K562 (cell line): ENCODE measurements around the gene RERE. TPM values are rescaled to one million over a fixed set of nuclear protein-coding genes. Genes with fewer than 3 reads are reported as not detected.
A peak's percentile ranks its signal among the peaks of the same experiment; 100 is the strongest.

ENCODE experiments used
- MGA ChIP-seq: fragments of 450-650 bp; IDR thresholded peaks from 2 replicates; pipeline ENCODE4 v1.6.1; 2016; ENCODE audit warnings: mild to moderate bottlenecking, moderate library complexity
- POLR2G ChIP-seq: fragments of 200-400 bp; formaldehyde crosslinking; IDR thresholded peaks from 2 replicates; pipeline ENCODE4 v1.6.1; 2017; ENCODE audit warnings: low read depth, mild to moderate bottlenecking, antibody characterized with exemption, low read length, moderate library complexity
- PURB ChIP-seq: sonication (generic); formaldehyde crosslinking; IDR thresholded peaks from 2 replicates; pipeline ENCODE4 v1.9.0; 2021; ENCODE audit warnings: low read depth, mild to moderate bottlenecking, missing genetic modification reagents
- THRB ChIP-seq: fragments of 450-650 bp; formaldehyde crosslinking; conservative IDR thresholded peaks from 2 replicates; pipeline ENCODE4 v1.4.0; 2022; ENCODE audit warnings: mild to moderate bottlenecking, missing genetic modification characterization
- ZBTB7A ChIP-seq: IDR thresholded peaks from 2 replicates; pipeline ENCODE4 v1.6.1; 2011; ENCODE audit warnings: low read depth, mild to moderate bottlenecking, low read length, moderate library complexity, borderline replicate concordance; ENCODE audit not compliant: control insufficient read depth
- ZNF347 ChIP-seq: fragments of 450-650 bp; formaldehyde crosslinking; IDR thresholded peaks from 2 replicates; pipeline ENCODE4 v1.4.0; 2020; ENCODE audit warnings: low read depth, mild to moderate bottlenecking, moderate library complexity
- polyA plus RNA-seq, 8 experiments: library from polyadenylated mRNA; depleted of rRNA in 4 of 8; stranded (reverse) in 5 of 8; unstranded in 3 of 8; fragments of >200 nt; fragmentation: Nextera tagmentation in 2 of 8; fragmentation: Illumina TruSeq in 1 of 8; extraction: Ambion mirVana in 2 of 8; extraction: Trizol in 1 of 8; gene quantifications; 2 replicates each; pipeline versions ENCODE4 v1.2.1 to v1.2.3, GENCODE V29; 2011 to 2014; ENCODE audit warnings: inconsistent platforms in 1 of 8, missing spikeins in 1 of 8
- total RNA-seq, 7 experiments: library from RNA; depleted of rRNA in 6 of 7; stranded (reverse); fragments of >200 nt in 6 of 7; fragmentation: Illumina TruSeq in 2 of 7; extraction: Trizol in 2 of 7; gene quantifications; 2 replicates each; pipeline versions ENCODE4 v1.2.1 to v1.2.3, GENCODE V29; 2011 to 2021; ENCODE audit warnings: low replicate concordance in 1 of 7
- TF ChIP-seq, protein P1 (sequence below): fragments of 250-450 bp; sonication (Bioruptor Pico); IDR thresholded peaks from 2 replicates; pipeline ENCODE4 v1.8.0; 2022; ENCODE audit warnings: inconsistent platforms
- TF ChIP-seq, protein P2 (sequence below): IDR thresholded peaks from 2 replicates; pipeline ENCODE4 v1.6.1; 2011; ENCODE audit not compliant: insufficient read length; ENCODE audit errors: extremely low read depth

The RERE gene
- total and polyA plus RNA-seq, 9 of the 15 experiments (the other 6 are each of a cell fraction or from before 2014, with no cell fraction given): 3.0 to 51.5 (median 13.4) TPM

- TF ChIP-seq, protein P1, sequence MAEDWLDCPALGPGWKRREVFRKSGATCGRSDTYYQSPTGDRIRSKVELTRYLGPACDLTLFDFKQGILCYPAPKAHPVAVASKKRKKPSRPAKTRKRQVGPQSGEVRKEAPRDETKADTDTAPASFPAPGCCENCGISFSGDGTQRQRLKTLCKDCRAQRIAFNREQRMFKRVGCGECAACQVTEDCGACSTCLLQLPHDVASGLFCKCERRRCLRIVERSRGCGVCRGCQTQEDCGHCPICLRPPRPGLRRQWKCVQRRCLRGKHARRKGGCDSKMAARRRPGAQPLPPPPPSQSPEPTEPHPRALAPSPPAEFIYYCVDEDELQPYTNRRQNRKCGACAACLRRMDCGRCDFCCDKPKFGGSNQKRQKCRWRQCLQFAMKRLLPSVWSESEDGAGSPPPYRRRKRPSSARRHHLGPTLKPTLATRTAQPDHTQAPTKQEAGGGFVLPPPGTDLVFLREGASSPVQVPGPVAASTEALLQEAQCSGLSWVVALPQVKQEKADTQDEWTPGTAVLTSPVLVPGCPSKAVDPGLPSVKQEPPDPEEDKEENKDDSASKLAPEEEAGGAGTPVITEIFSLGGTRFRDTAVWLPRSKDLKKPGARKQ (CRISPR knock-in tag): no peak
- TF ChIP-seq ZNF347 (CRISPR knock-in tag) (no peak), THRB (CRISPR knock-in tag) (no peak), PURB (CRISPR knock-in tag) (no peak), POLR2G (peak; percentile 91), ZBTB7A (peak; percentile 48; the same call in 1 of the 2 replicates), MGA (0 out of 2 replicates have a peak, but pooled peaks have one; percentile 24)
- TF ChIP-seq, protein P2, sequence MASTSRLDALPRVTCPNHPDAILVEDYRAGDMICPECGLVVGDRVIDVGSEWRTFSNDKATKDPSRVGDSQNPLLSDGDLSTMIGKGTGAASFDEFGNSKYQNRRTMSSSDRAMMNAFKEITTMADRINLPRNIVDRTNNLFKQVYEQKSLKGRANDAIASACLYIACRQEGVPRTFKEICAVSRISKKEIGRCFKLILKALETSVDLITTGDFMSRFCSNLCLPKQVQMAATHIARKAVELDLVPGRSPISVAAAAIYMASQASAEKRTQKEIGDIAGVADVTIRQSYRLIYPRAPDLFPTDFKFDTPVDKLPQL: no peak
Measured at GRCh38 chr1:8702850-8703810, 114.3 kb downstream of the RERE start (continued).
